Endometrial microvascular endothelial cells (primary cell): ENCODE data around the gene ARF6. TPM values are rescaled to one million over a fixed set of nuclear protein-coding genes. Genes with fewer than 3 reads are reported as not detected.
"Not testable (repeated sequence)": the region's sequence is repeated elsewhere in the genome, so short reads cannot be mapped to it uniquely, and the experiment has no call there.

Experiments
- in situ Hi-C: cut with HindIII; loops from 2 replicates; pipeline ENCODE4 v1.10.0; 2017; ENCODE audit warnings: low sequenced_read_pairs, low pct_unique_long_range_greater_than_20kb; ENCODE audit errors: inconsistent ontology term
- total RNA-seq: library from RNA; depleted of rRNA; stranded (reverse); fragments of >200 nt; gene quantifications from one replicate; pipeline ENCODE4 v1.2.3, GENCODE V29; 2015; ENCODE audit errors: inconsistent ontology term

Gene ARF6
- total RNA-seq, 1 donor from 2014 or later: 80.4 TPM

DNA sequence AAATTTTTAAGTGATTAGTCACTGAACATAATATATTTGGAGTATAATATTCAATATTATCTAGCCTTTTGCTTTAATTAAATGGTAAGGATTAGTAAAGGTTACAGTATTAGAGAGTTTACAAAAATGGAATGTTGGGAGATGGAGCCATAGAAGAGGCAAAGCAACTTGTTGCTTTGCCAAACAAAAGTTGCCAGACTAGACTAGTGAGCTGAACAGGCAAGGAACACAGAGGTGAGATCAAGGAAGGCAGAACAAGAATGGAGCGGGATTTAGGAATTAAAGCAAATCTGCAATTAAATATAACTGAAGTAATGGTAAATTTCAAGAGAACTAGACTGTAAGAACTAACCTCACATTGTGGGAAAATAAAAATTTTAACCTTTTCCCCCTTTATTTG is 5.1 kb downstream of the ARF6 start:
- in situ Hi-C loops: no loop called here

- in situ Hi-C loops: no loop called here
Measured at GRCh38 chr14:49898485-49898884, 5.6 kb downstream of the ARF6 start.

DNA sequence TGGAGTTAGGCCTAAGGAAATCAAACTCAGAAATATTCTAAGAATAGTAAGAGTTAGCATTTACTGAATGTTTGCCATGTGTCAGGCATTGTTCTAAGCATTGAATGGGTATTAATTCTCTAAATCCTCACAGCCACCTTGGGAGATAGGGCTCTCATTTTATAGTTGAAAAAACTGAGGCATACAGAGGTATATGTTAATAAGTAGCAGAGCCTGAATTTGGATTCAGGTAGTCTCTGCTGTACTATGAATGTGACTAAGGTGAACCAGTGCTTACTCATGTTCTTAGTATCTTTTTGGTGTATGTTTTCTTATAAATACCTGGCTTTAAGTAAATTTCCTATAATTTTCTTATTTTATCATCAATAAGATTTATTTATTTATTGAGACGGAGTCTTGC is 8.1 kb downstream of the ARF6 start:
- in situ Hi-C loops: no loop called here

DNA sequence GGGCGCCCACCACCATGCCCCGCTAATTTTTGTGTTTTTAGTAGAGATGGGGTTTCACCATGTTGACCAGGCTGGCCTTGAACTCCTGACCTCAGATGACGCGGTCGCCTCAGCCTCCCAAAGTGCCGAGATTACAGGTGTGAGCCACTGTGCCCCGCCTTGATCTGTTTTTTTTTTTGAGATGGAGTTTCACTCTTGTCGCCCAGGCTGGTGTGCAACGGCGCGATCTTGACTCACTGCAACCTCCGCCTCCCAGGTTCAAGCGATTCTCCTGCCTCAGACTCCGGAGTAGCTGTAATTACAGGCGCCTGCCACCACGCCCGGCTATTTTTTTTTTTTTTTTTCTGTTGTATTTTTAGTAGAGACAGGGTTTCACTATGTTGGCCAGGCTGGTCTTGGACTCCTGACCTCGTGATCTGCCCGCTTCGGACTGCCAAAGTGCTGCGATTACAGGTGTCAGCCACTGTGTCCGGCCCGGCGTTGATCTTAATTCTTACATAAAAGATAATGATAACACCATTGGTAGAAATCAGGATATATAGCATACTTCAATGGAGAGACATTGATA is 9.9 kb downstream of the ARF6 start:
- in situ Hi-C loops: not testable (repeated sequence)

GRCh38 chr14:49904270-49904669 is 11.4 kb downstream of the ARF6 start:
- in situ Hi-C loops: no loop called here

GRCh38 chr14:49905989-49906388 is 13.1 kb downstream of the ARF6 start:
- in situ Hi-C loops: no loop called here

DNA sequence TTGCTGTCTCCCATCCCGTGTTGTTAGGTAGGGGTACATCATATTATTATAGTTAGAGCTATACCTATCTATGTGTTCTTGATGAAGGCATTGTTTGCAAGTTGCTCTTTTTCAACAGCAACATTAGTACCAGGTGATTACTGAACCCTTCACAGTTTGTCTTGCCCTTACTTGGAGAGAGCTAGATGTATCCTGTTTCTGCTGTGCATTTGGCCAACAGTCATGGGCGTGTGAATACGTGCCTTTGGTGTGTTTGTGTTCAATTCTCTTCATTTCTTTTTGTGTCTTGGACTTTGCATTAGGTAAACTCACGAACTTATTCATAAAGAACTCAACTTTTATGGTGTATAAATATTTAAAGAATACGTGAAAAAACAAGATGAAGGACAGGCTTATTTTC is 14.3 kb downstream of the ARF6 start:
- in situ Hi-C loops: no loop called here

DNA sequence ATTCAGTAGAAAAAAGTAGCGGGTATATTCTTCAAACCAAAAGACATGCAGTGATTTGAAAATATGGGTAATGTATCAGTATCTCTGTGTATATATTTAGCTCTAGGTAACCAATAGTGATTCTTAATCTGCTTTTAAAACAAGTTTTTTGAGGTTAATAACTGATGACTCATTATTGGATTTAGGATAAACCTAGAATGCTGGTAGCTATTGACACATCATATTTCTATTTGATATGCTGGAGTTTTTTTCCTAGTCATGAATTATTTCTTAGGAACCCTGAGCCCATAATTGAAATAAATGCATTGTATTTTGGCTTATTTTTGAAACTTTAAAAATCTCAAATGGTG is 15.5 kb downstream of the ARF6 start:
- in situ Hi-C loops: no loop called here

GRCh38 chr14:49909016-49909415 is 16.1 kb downstream of the ARF6 start:
- in situ Hi-C loops: no loop called here

GRCh38 chr14:49915085-49915484 is 22.2 kb downstream of the ARF6 start:
- in situ Hi-C loops: no loop called here

DNA sequence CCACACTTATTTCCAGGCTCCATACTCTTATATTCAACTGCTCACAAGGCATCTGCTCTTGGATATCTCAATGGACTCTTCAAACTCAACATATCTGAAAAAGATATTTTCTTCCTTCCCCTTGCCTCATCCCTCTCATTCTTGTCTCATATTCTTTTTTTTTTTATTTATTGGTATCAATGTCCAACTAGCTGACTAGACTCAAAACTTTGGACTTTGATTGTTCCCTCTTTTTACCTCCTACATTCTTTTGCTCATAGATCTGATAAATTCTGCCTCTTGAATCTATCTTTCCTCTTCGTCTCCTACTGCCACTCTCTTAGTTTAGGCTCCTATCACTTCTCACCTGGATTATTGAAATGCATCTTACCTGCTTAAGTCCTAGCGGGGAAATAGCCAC is 25.8 kb downstream of the ARF6 start:
- in situ Hi-C loops: no loop called here

DNA sequence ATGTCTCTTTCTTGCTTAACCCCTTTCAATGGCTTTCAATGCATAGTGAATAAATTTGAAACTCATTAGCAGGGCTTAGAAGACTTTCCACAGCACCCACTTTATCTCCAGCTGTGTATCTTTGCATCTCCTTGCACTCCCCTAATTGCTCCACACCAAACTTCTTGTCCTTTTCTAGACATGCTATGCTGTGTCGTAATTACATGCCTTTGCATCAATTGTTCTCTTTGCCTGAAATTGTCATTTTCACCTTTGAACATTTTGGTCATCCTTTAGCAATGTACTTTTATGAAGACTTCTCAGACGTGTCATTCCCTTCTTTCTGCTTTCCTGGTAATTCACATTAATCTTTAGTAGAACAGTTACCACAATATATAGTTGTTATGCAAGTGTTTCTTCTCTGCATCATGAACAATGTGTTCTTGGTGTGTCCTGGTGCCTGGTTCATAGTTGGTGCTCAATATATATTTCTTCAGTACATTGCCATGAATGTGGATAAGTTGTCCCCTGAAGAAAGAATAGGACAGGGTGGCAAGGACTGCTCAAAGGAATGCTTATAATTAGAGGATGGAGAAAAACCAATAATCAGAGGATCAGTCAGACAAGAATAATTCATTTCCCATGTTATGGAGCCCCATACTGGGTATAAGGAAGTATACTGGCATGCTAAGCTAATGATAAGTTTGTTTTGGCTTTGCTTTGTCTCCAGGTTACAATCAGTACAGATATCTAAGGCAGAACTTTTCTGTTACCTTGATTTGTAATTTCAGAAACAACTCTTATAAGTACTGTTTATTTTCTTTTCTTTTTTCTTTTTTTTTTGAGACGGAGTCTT is 27.2 kb downstream of the ARF6 start:
- in situ Hi-C loops: no loop called here

- in situ Hi-C loops: no loop called here
Measured at GRCh38 chr14:49920935-49921334, 28.1 kb downstream of the ARF6 start.

- in situ Hi-C loops: no loop called here
Measured at GRCh38 chr14:49921401-49921800, 28.5 kb downstream of the ARF6 start.

DNA sequence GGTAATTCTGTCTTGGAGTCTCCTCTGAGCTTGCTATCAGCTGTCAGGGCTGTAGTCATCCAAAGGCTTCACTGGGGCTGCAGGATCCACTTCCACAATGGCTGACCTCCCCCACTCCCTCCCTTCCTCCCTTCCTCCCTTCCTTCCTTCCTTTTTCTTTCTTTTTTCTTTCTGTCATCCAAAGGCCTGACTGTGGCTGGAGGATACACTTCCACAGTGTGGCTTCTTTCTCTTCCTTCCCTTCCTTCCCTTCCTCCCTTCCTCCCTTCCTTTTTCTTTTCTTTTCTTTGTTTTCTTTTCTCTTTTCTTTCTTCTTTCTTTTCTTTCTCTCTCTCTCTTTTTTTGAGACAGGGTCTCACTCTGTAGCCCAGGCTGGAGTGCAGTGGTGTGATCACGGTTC is 30.6 kb downstream of the ARF6 start:
- in situ Hi-C loops: no loop called here

- in situ Hi-C loops: no loop called here
Measured at GRCh38 chr14:49923881-49924280, 31.0 kb downstream of the ARF6 start.

GRCh38 chr14:49924852-49925251 is 32.0 kb downstream of the ARF6 start:
- in situ Hi-C loops: no loop called here

GRCh38 chr14:49926803-49927202 is 33.9 kb downstream of the ARF6 start:
- in situ Hi-C loops: no loop called here

DNA sequence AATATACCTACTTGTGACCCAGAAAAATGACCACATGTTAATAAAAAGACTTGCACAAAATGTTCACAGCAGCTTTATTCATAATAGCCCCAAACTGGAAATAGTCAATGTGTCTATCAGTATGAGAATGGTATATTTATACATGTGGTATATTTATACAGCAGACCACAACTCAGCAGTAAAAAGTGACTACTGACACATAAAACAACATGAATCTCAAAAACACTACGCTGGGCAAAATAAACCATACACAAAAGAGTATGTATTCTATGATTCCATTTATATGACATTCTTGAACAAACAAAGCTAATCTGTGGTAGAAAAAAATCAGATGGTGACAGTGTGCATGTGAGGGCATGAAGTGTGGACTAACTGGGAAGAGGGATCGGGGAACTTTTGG is 35.1 kb downstream of the ARF6 start:
- in situ Hi-C loops: no loop called here

DNA sequence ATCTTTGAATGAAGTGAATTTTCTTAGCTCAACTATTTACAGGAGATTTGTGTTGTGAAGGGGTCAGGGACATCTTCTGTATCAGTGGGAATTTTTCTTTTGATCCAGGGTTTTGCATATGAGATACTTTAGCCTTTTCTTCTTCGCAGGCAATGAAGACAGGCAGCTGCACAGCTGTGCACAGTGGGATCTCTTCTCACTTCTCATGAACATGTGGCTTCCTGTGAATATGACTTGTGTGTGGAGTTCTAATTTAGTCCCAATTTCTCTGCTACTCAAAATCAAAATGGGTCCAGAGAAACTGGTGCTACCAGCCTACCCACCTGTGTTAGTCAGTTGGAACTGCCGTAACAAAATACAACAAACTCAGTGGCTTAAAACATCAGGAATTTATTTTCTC is 37.8 kb downstream of the ARF6 start:
- in situ Hi-C loops: no loop called here

DNA sequence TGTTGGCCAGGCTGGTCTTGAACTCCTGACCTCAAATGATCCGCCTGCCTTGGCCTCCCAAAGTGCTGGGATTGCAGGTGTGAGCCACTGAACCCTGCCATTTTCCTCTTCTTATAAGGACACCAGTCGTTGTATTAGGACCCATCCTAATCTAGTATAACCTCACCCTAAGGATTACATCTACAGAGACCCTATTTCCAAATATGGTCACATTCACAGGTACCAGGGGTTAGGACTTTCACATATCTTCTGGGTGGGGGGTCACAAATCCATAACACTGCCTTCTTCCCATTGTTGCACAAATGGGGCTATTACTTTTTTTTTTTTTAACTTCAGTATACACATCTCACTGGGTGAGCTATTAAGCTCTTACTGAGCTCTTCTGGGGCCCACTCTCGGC is 38.6 kb downstream of the ARF6 start:
- in situ Hi-C loops: no loop called here
